HFFc6 (cell line): Measurements from ENCODE around the gene SMG6. TPM values are rescaled to one million over a fixed set of nuclear protein-coding genes. Genes with fewer than 3 reads are reported as not detected.

Experiments used
- DNase-seq: peaks from one replicate; pipeline ENCODE4 v3.0.0-alpha.2; 2018
- H3K27ac Mint-ChIP-seq: 2 replicates; pipeline ENCODE4 v1.8.0; 2020; ENCODE audit warnings: mild to moderate bottlenecking, mixed read lengths
- H3K27me3 Mint-ChIP-seq: 2 replicates; pipeline ENCODE4 v1.8.0; 2021; ENCODE audit warnings: mild to moderate bottlenecking, moderate library complexity, mixed read lengths; ENCODE audit not compliant: insufficient read depth
- H3K36me3 Mint-ChIP-seq: 2 replicates; pipeline ENCODE4 v1.8.0; 2021; ENCODE audit warnings: low read depth, mixed read lengths
- H3K4me1 Mint-ChIP-seq: 2 replicates; pipeline ENCODE4 v1.8.0; 2020; ENCODE audit warnings: low read depth, mixed read lengths
- H3K4me3 Mint-ChIP-seq: 2 replicates; pipeline ENCODE4 v1.8.0; 2020; ENCODE audit warnings: mild to moderate bottlenecking, moderate library complexity, mixed read lengths
- H3K9me3 Mint-ChIP-seq: 2 replicates; pipeline ENCODE4 v1.8.0; 2020; ENCODE audit warnings: mild to moderate bottlenecking, mixed read lengths
- total RNA-seq, 6 experiments: library from RNA; stranded (reverse); fragmentation: NEBNext Ultra II Directional; extraction: Animal tissue kit (Norgen Biotek cat#: 25700); gene quantifications; 2 replicates in 1 of 6; 3 replicates in 5 of 6; pipeline ENCODE4 v1.2.3, GENCODE V29; 2021
- TF ChIP-seq, protein P1 (sequence below): fragments of 200-600 bp; sonication (generic); IDR thresholded peaks from 2 replicates; pipeline ENCODE4 v1.5.0; 2021; ENCODE audit warnings: antibody characterized with exemption, mild to moderate bottlenecking

Gene SMG6
- total RNA-seq, 6 experiments from 2014 or later, result 29.5 to 37.4 (median 31.8) TPM

DNA sequence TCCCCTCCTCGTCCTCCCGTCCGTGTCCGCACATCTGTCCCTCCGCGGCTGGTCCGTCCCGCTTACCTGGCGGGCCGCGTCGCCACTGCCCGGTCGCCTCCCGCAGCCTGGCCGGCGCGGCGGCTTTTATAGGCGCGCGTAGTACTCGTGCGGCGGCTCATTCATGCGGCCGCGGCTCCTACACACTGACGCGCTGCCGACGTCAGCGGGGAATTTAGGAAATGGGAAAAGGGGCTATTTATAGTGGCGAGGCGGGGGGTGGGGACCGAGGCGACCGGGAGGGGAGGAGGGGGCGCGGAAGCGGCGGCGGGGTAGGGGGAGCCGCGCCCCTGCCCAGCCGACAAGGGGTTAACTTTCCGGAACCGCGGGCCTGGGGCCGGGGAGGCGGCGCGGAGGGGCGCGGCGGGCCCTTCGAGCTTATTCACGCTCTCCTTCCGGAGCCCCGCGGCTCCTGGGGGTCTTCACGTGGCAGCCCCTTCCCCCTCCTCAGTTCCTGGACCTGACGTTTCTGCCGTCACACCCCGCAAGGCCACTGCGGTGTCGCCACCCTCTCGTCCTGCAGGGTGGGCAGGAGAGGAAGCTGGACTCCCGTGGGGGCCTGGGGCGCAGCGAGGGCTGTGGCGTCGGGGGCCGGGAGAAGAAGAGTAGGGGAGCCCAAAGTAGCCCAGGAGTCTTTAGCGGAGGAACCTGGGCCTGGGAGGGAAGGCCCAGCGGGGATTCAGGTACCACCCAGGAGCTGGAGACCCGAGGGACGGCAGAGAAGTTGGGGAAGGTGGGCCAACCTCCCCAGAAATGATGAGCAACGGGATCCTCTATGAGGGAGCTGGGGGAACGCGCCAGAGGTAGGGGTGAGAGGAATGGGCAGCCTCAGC, 252.3 kb downstream of the SMG6 start:
- no peak overlapping the region for H3K27ac Mint-ChIP-seq
- peaks cover 22% of the 10 kb centered on the region for H3K4me1 Mint-ChIP-seq
- peaks cover 2% of the 10 kb centered on the region; the same call in 1 of the 2 replicates for H3K27me3 Mint-ChIP-seq
- no peak for DNase-seq
- H3K36me3 Mint-ChIP-seq, result no peaks in the 10 kb centered on the region
- no peak overlapping the region for H3K4me3 Mint-ChIP-seq
- TF ChIP-seq, protein P1, sequence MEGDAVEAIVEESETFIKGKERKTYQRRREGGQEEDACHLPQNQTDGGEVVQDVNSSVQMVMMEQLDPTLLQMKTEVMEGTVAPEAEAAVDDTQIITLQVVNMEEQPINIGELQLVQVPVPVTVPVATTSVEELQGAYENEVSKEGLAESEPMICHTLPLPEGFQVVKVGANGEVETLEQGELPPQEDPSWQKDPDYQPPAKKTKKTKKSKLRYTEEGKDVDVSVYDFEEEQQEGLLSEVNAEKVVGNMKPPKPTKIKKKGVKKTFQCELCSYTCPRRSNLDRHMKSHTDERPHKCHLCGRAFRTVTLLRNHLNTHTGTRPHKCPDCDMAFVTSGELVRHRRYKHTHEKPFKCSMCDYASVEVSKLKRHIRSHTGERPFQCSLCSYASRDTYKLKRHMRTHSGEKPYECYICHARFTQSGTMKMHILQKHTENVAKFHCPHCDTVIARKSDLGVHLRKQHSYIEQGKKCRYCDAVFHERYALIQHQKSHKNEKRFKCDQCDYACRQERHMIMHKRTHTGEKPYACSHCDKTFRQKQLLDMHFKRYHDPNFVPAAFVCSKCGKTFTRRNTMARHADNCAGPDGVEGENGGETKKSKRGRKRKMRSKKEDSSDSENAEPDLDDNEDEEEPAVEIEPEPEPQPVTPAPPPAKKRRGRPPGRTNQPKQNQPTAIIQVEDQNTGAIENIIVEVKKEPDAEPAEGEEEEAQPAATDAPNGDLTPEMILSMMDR, result no peak
- no peaks in the 10 kb centered on the region for H3K9me3 Mint-ChIP-seq

DNA sequence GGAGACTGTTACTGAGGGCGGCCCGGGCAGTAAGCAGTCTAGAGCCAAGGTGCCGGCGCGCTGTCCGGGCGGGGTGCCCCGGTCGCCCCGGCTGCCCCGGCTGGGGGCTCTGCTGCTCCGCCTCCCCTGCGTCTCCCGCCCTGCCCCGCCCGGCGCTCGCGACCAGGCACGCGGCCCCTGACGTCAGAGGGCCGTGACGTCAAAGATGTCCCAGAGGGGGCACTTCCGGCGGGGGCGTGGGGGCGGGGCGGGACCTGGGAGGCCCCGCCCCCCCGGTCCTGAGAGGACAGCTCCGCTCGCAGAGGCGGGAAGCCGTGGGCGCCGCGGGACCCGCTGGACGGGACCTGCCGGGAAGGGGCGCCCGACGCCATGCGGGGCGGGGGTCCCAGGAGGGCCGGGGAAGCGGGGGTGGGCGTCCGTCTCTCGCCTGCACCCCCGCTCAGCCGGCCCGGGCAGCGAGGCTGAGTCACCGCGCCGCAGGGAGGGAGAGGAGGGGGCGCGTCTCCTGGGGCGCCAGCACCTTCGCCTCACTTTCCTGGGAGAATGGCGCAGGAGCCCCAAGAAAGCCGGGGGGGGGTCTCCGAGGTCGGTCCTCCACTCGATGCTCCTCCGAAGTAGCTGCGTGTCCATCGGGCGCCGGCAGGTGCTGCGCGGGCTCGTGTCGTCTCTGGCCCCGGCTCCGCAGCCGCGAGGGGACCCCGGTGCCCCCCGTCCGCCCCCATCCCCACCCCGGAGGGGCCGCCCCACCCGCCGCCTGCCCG, 253.1 kb downstream of the SMG6 start:
- H3K27me3 Mint-ChIP-seq, result peaks cover 2% of the 10 kb centered on the region; the same call in 1 of the 2 replicates

DNA sequence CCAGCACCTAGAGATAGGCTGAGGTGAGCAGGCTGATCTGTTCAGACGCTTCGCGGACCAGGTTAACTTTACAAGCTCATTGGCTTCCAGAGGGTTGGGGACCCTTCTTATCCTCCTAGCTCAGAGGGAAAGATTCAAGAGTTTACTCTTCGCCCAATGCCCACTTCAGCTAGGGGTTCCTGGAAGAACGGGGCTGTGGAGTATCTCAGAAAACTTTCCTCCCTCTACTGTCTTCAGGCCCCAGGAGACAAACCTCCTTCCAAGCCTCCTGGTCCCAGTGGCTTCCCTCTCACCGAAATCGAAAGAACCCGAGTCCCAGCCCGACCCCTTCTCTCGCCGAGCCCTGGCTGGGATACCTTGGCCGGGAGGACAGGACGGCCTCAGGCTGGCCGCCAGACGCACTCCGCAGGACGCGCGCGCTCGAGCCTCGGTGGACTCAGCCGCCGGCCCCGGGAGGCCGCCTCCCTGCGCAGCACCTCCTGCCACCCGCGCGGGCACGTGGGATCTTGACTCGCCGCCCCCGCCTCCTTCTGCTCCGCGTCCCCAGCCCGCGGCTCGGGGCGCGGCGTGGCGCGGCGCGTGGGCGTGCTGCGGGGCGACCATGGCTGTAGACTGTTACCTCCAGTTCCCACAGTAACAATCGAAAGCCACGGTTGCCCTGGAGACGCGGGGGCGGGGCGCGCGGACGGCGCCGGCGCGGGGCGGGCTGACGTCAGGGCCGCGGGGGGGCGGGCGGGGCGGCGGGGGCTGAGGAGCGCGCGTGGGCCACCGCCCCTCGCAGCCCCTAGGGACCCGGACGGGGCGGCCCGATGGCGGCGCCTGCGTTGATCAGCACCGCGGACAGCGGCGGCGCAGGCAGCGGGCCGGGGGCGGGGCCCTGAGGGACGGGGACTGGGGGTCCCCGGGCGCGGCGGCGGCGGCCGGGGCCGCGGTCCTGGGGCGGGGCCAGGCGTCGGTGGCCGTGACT, 254.0 kb downstream of the SMG6 start:
- Mint-ChIP-seq H3K4me3 (peak overlapping the region; percentile 91), H3K27ac (peak overlapping the region; percentile 96), H3K27me3 (peaks cover 2% of the 10 kb centered on the region; the same call in 1 of the 2 replicates), H3K4me1 (peaks cover 28% of the 10 kb centered on the region), H3K9me3 (no peaks in the 10 kb centered on the region), H3K36me3 (peaks cover 6% of the 10 kb centered on the region; the same call in 1 of the 2 replicates)
- TF ChIP-seq, protein P1, result no peak
- DNase-seq, result peak; percentile 80

More for the DNA sequence above, 253.1 kb downstream of the SMG6 start:
- Mint-ChIP-seq H3K9me3 (no peaks in the 10 kb centered on the region), H3K27ac (no peak overlapping the region), H3K36me3 (no peaks in the 10 kb centered on the region), H3K4me3 (no peak overlapping the region), H3K4me1 (peaks cover 22% of the 10 kb centered on the region)
- TF ChIP-seq, protein P1, result no peak; the same call in none of the 2 replicates
- DNase-seq, result no peak

DNA sequence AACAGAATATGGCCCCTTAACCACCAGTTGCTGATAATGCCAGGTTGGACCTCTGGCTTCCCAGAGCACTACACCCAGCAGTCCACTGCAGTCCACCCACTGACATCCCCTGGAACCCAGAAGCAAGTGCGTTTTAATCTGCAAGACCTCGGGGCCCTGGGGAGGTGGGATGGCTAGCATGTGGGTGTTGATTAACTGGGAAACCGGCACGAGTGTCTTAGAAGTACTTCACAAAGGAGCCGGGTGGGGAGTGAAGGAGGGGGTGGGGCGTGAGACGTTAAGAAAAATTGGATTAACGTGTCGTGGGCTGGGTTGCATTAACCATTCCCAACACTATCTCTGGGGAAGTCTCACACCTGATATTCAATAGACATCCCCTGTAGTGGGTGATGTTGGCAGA, 254.8 kb downstream of the SMG6 start:
- H3K9me3 Mint-ChIP-seq, result no peaks in the 10 kb centered on the region
- H3K4me3 Mint-ChIP-seq, result peak overlapping the region; percentile 91
- no peak for DNase-seq
- H3K36me3 Mint-ChIP-seq, result peaks cover 8% of the 10 kb centered on the region; the same call in 1 of the 2 replicates
- no peaks in the 10 kb centered on the region; the same call in 1 of the 2 replicates for H3K27me3 Mint-ChIP-seq
- peak overlapping the region; percentile 96 for H3K27ac Mint-ChIP-seq
- H3K4me1 Mint-ChIP-seq, result peaks cover 36% of the 10 kb centered on the region
- TF ChIP-seq, protein P1, result no peak

DNA sequence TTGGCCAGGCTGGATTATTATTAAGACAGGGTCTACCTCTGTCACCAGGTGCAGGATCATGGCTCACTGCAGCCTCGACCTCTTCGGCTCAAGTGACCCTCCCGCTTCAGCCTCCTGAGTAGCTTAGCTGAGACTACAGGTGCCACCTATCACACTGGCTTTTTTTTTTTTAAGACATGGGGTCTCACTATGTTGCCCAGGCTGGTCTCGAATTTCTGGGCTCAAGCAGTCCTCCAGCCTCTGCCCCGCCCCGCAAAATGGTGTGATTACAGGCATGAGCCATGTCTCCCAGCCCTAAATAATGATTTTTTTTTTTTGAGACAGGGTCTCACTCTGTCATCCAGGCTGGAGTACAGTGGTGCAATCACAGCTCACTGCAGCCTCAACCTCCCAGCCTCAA, 256.0 kb downstream of the SMG6 start:
- TF ChIP-seq, protein P1, result no peak
- H3K27me3 Mint-ChIP-seq, result no peaks in the 10 kb centered on the region; the same call in 1 of the 2 replicates
- H3K4me1 Mint-ChIP-seq, result peaks cover 42% of the 10 kb centered on the region
- DNase-seq, result no peak
- no peak overlapping the region for H3K27ac Mint-ChIP-seq
- no peak overlapping the region for H3K4me3 Mint-ChIP-seq
- peaks cover 18% of the 10 kb centered on the region for H3K36me3 Mint-ChIP-seq
- H3K9me3 Mint-ChIP-seq, result no peaks in the 10 kb centered on the region
